Kidney capillary endothelial cell (primary cell): Measurements from ENCODE around the gene ATRNL1.
A peak's percentile ranks its signal among the peaks of the same experiment; 100 is the strongest.

Source experiments
- DNase-seq: peaks from one replicate; pipeline ENCODE4 v3.0.0-alpha.2; 2018; ENCODE audit warnings: low spot score

ATRNL1 gene

GRCh38 chr10:115846528-115846927, 753.4 kb downstream of the ATRNL1 start:
- DNase-seq: no peak

GRCh38 chr10:115849197-115849596, 756.0 kb downstream of the ATRNL1 start:
- no peak for DNase-seq

- no peak for DNase-seq
Observed at GRCh38 chr10:115850666-115851065, 757.5 kb downstream of the ATRNL1 start.

- DNase-seq: no peak
Observed at GRCh38 chr10:115851695-115852094, 758.5 kb downstream of the ATRNL1 start.

GRCh38 chr10:115854740-115855435, 761.7 kb downstream of the ATRNL1 start:
- no peak for DNase-seq

- DNase-seq: no peak
Observed at GRCh38 chr10:115856580-115856979, 763.4 kb downstream of the ATRNL1 start.

GRCh38 chr10:115857856-115858255, 764.7 kb downstream of the ATRNL1 start:
- no peak for DNase-seq

- no peak for DNase-seq
Observed at GRCh38 chr10:115860182-115861107, 767.3 kb downstream of the ATRNL1 start.

GRCh38 chr10:115861455-115861854, 768.3 kb downstream of the ATRNL1 start:
- DNase-seq: no peak

- peak; percentile 26 for DNase-seq
Observed at GRCh38 chr10:115861864-115862263, 768.7 kb downstream of the ATRNL1 start.

GRCh38 chr10:115866174-115866573, 773.0 kb downstream of the ATRNL1 start:
- DNase-seq: no peak

GRCh38 chr10:115866691-115867090, 773.5 kb downstream of the ATRNL1 start:
- no peak for DNase-seq

- no peak for DNase-seq
Observed at GRCh38 chr10:115867305-115867704, 774.1 kb downstream of the ATRNL1 start.

- no peak for DNase-seq
Observed at GRCh38 chr10:115871855-115872254, 778.7 kb downstream of the ATRNL1 start.

GRCh38 chr10:115875172-115875571, 782.0 kb downstream of the ATRNL1 start:
- DNase-seq: no peak

- no peak for DNase-seq
Observed at GRCh38 chr10:115879372-115880089, 786.4 kb downstream of the ATRNL1 start.

GRCh38 chr10:115882021-115882420, 788.9 kb downstream of the ATRNL1 start:
- DNase-seq: no peak

- DNase-seq: no peak
Observed at GRCh38 chr10:115883372-115883771, 790.2 kb downstream of the ATRNL1 start.

- DNase-seq: no peak
Observed at GRCh38 chr10:115884331-115884730, 791.2 kb downstream of the ATRNL1 start.

GRCh38 chr10:115895166-115895565, 802.0 kb downstream of the ATRNL1 start:
- no peak for DNase-seq

- no peak for DNase-seq
Observed at GRCh38 chr10:115898242-115898641, 805.1 kb downstream of the ATRNL1 start.

GRCh38 chr10:115902596-115902995, 809.4 kb downstream of the ATRNL1 start:
- no peak for DNase-seq

- DNase-seq: no peak
Observed at GRCh38 chr10:115903207-115903606, 810.0 kb downstream of the ATRNL1 start.
